Osteocyte (in vitro differentiated cells): ENCODE data around the gene ATAT1. TPM values are rescaled to one million over a fixed set of nuclear protein-coding genes. Genes with fewer than 3 reads are reported as not detected.
A peak's percentile ranks its signal among the peaks of the same experiment; 100 is the strongest.
"Not testable (repeated sequence)": the region's sequence is repeated elsewhere in the genome, so short reads cannot be mapped to it uniquely, and the experiment has no call there.

Experiments
- DNase-seq: peaks from one replicate; pipeline ENCODE4 v3.0.0; 2021; ENCODE audit warnings: mixed read lengths; ENCODE audit not compliant: unreplicated experiment; ENCODE audit errors: extremely low spot score
- H3K27ac Mint-ChIP-seq: one replicate; pipeline ENCODE4 v1.8.0; 2021; ENCODE audit warnings: mild to moderate bottlenecking, mixed read lengths; ENCODE audit not compliant: unreplicated experiment
- H3K27me3 Mint-ChIP-seq: one replicate; pipeline ENCODE4 v1.8.0; 2021; ENCODE audit warnings: mixed read lengths; ENCODE audit not compliant: unreplicated experiment
- H3K36me3 Mint-ChIP-seq: one replicate; pipeline ENCODE4 v1.8.0; 2021; ENCODE audit warnings: mixed read lengths; ENCODE audit not compliant: unreplicated experiment
- H3K4me1 Mint-ChIP-seq: one replicate; pipeline ENCODE4 v1.8.0; 2021; ENCODE audit warnings: mixed read lengths; ENCODE audit not compliant: unreplicated experiment
- H3K4me3 Mint-ChIP-seq: one replicate; pipeline ENCODE4 v1.8.0; 2021; ENCODE audit warnings: mild to moderate bottlenecking, moderate library complexity, mixed read lengths; ENCODE audit not compliant: unreplicated experiment
- H3K9me3 Mint-ChIP-seq: one replicate; pipeline ENCODE4 v1.8.0; 2021; ENCODE audit warnings: mixed read lengths; ENCODE audit not compliant: unreplicated experiment
- total RNA-seq: library from RNA; stranded (reverse); gene quantifications from 2 replicates; pipeline ENCODE4 v1.2.1, GENCODE V29; 2021
- TF ChIP-seq, protein P1 (sequence below): fragments of 200-600 bp; sonication (generic); IDR thresholded peaks from 2 replicates; pipeline ENCODE4 v1.5.0; 2021; ENCODE audit warnings: antibody characterized with exemption, mild to moderate bottlenecking, moderate library complexity

The ATAT1 gene
- total RNA-seq, 1 donor from 2014 or later = 20.0 TPM

DNA sequence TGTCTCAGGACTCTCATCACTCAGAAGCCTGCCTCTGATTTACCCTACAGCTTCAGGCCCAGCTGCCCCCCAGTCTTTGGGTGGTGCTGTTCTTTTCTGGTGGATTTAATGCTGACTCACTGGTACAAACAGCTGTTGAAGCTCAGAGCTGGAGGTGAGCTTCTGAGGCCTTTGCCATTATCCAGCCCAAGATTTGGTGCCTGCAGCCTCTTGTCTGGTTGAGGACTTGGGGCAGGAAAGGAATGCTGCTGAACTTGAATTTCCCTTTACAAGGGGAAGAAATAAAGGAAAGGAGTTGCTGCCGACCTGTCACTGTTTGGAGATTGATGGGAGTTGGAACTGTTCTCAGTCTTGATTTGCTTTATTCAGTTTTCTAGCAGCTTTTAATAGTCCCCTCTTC is 35.7 kb upstream of the ATAT1 start:
- no peak for DNase-seq
- Mint-ChIP-seq H3K9me3 (no peaks in the 10 kb centered on the region), H3K27ac (no peak overlapping the region), H3K36me3 (peaks cover 39% of the 10 kb centered on the region), H3K4me3 (no peak overlapping the region), H3K27me3 (no peaks in the 10 kb centered on the region), H3K4me1 (no peaks in the 10 kb centered on the region)
- TF ChIP-seq, protein P1, sequence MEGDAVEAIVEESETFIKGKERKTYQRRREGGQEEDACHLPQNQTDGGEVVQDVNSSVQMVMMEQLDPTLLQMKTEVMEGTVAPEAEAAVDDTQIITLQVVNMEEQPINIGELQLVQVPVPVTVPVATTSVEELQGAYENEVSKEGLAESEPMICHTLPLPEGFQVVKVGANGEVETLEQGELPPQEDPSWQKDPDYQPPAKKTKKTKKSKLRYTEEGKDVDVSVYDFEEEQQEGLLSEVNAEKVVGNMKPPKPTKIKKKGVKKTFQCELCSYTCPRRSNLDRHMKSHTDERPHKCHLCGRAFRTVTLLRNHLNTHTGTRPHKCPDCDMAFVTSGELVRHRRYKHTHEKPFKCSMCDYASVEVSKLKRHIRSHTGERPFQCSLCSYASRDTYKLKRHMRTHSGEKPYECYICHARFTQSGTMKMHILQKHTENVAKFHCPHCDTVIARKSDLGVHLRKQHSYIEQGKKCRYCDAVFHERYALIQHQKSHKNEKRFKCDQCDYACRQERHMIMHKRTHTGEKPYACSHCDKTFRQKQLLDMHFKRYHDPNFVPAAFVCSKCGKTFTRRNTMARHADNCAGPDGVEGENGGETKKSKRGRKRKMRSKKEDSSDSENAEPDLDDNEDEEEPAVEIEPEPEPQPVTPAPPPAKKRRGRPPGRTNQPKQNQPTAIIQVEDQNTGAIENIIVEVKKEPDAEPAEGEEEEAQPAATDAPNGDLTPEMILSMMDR = no peak

DNA sequence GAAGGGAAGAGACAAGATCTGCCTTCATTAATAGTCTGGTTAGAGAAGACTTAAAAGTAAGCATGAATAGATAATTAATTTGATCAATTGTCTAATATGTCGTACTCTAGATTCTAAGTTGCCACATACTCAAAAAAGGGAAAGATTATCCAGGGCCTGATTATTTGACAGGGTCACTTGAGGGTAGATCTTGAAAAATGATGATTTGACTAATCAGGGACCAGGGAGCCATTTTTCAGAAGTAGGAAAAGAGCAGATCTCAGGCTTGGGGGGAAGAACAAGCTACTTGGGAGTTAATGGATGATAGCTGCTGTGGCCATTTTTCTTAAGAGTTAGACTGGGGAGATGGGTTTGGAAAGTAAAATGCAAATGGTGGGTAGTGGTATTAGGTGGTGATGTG is 34.4 kb upstream of the ATAT1 start:
- no peak for DNase-seq
- Mint-ChIP-seq H3K4me1 (no peaks in the 10 kb centered on the region), H3K9me3 (no peaks in the 10 kb centered on the region), H3K27ac (no peak overlapping the region), H3K36me3 (peaks cover 31% of the 10 kb centered on the region), H3K4me3 (no peak overlapping the region), H3K27me3 (no peaks in the 10 kb centered on the region)
- TF ChIP-seq, protein P1 = no peak

DNA sequence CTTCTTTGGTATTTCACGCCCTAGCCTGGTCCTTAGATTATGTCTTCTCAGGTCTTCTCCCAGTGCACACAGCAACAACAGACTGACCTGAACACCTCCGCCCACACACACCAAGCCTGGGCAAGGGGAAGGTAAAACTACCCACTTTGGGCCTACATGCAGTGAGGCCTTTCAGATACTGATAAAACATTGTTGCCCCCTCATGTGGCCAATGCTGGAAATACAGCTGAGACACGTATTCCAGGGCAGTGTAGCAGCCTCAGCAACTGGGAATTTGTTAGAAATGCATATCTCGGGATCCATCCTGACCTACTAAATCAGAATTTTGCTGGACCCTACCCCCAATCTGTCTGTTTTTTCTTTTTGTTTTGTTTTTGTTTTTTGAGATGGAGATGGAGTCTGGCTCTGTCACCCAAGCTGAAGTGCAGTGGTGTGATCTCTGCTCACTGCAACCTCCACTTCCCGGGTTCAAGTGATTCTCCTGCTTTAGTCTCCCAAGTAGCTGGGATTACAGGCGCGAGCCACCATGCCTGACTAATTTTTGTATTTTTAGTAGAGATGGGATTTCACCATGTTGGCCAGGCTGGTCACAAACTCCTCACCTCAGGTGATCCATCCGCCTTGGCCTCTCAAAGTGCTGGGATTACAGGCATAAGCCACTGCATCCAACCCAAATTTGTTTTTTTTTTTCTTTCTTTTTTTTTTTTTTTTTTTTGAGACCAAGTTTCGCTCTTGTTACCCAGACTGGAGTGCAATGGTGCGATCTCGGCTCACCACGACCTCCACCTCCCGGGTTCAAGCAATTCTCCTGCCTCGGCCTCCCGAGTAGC is 29.1 kb upstream of the ATAT1 start:
- TF ChIP-seq, protein P1 = peak; percentile 76
- not testable (repeated sequence) for H3K4me3 Mint-ChIP-seq, H3K27me3 Mint-ChIP-seq, H3K4me1 Mint-ChIP-seq, H3K36me3 Mint-ChIP-seq, H3K9me3 Mint-ChIP-seq
- peak; percentile 90 for DNase-seq
- peak overlapping the region; percentile 32 for H3K27ac Mint-ChIP-seq

DNA sequence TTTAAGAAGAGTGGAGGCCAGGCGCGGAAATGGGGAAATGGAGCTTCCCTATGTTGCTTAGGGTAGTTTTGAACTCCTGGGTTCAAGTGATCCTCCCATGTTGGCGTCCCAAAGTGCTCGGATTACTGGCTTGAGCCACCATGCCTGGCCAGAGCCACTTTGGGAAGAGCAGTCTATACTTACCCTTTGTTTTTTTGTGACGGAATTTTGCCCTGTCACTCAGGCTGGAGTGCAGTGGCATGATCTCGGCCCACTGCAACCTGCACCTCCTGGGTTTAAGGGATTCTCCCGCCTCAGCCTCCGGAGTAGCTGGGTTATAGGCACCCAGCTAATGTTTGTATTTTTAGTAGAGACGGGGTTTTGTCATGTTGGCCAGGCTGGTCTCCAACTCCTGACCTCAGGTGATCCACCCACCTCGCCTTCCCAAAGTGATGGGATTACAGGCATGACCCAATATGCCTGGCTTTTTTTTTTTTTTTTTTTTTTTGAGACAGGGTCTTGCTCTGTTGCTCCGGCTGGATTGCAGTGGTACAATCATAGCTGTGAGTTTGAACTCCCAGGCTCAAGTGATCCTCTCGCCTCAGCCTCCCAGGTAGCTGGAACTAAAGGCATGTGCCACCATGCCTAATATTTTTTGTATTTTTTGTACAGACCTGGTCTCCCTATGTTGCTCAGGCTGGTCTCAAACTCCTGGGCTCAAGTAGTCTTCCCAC is 27.6 kb upstream of the ATAT1 start:
- TF ChIP-seq, protein P1 = no peak
- DNase-seq = no peak
- no peaks in the 10 kb centered on the region for H3K27me3 Mint-ChIP-seq
- H3K9me3 Mint-ChIP-seq = no peaks in the 10 kb centered on the region
- peaks cover 6% of the 10 kb centered on the region for H3K4me1 Mint-ChIP-seq
- H3K36me3 Mint-ChIP-seq = peaks cover 17% of the 10 kb centered on the region
- H3K27ac Mint-ChIP-seq = no peak overlapping the region
- H3K4me3 Mint-ChIP-seq = no peak overlapping the region

DNA sequence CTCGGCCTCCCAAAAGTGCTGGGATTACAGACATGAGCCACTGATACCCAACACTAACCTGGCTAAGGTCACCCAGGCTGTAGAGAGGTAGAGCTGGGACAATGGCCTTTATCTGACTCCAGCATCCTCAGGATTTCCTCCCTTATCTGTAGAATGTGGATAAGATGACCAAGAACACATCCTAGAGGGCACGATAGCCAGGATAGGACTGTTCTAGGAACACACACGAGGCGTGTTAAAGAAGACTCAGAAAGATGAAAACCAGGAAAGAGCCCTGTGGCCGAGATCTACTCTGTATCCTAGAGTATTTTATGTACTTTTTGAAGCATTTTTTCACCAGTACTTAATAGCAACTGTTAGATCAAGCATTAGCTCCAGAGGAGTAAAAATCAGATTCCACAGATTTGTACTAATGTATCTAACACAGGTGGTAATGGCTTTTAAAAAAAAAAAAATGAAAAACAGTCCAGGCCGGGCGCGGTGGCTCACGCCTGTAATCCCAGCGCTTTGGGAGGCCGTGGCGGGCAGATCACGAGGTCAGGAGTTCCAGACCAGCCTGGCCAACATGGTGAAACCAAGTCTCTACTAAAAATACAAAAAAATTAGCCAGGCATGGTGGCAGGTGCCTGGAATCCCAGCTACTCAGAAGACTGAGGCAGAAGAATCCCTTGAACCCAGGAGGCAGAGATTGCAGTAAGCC is 26.9 kb upstream of the ATAT1 start:
- Mint-ChIP-seq H3K4me3 (no peak overlapping the region), H3K4me1 (peaks cover 6% of the 10 kb centered on the region), H3K9me3 (no peaks in the 10 kb centered on the region), H3K27ac (no peak overlapping the region), H3K27me3 (no peaks in the 10 kb centered on the region), H3K36me3 (peaks cover 22% of the 10 kb centered on the region)
- TF ChIP-seq, protein P1 = no peak
- DNase-seq = no peak
